NCI-H1417 (cell line): ENCODE results near the gene PGC.
"Not testable (repeated sequence)": the region's sequence is repeated elsewhere in the genome, so short reads cannot be mapped to it uniquely, and the experiment has no call there.

Source experiments
- DNase-seq, 3 experiments: peaks; one replicate each; lab custom pipeline; 2025; lab: John Stamatoyannopoulos, UW

Gene PGC

DNA sequence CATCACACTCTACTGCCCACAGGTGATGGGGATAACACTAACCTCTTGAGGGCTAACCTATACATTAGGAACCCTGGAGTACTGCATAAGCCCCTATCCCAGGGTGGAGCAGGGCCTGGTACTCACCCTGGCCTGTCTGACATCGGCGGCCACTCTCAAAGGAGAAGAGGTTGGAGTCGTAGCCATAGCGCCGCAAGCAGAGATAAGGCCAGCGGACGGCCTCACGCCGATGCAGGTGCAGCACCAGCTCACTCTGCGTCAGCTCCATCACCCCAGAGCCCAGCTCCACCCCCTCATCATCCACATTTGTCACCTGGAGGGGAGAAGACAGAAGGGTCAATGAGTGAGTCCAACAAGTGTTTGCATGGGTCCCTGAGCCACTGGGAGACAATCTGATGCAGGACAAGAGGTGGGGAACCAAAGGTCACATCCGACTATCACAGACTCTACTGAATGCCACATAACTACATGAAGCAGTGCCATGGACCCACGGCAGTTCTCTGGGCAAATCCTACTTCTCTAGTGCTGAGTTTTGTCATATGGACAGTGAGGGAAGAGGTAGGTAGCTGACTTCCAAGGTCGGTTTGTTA is 28.2 kb upstream of the PGC start:
- DNase-seq = no peak

DNA sequence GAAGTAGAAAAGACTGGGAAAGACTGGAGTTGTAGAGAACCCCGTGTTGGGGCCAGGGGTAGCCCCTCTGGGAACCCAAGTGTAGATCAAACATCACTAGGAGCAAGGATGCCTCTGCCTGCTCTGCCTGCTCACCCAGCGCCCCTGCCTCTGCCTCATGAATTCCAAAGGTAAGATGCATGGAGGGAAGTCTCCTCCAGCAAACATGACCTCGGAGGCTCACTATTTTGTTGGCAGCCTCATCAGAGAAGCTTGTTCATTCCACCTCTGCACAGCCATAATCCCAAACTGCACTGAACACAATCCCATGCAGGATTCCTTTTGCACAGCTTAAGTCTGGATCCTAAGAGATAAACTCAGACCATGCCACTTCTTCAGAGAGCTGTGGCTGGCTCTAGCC is 27.6 kb upstream of the PGC start:
- DNase-seq = no peak

DNA sequence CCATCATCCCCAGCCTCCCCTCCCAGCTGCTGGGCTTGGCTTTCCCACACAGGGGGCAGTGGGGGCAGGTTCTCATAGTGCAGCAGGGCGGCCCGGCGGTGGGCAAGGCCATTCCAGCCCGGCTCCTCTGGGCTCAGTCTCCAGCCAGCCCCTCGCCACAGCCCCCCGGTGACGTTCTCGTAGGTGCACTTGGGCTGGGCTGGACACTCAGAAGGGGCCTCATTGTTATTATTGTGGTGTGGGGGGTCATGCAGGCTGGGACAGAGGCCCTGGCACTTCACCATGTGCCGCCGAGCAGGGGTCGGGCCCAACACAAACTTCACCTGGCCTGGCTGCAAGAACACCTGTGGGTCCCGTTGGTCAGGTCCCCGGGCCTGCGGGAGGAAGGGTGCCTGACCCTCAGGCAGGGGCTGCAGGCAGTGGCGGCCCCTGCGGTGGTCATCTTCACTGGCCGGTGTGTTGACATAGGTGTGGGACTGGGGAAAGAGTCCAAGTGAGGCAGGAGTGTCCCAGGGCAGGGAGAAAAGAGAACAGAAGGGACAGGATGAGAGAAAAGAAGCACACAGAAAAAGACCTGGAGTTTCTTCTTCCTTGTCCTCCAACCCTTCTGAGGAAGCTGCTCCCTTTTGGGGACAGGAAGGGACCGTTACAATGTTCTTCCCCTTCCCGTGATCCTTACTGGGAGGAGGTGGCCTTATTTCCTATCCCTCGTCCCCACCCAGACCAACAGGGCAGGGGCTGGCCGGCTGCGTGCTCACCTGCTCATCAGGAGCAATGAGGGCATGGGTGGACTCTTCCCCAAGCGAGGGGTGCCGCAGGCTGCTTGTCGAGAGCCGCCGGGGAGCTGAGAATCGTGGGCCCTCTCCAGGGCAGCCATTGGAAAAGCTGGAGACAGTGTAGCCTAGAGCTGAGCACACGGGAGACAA is 24.1 kb upstream of the PGC start:
- no peak for DNase-seq

DNA sequence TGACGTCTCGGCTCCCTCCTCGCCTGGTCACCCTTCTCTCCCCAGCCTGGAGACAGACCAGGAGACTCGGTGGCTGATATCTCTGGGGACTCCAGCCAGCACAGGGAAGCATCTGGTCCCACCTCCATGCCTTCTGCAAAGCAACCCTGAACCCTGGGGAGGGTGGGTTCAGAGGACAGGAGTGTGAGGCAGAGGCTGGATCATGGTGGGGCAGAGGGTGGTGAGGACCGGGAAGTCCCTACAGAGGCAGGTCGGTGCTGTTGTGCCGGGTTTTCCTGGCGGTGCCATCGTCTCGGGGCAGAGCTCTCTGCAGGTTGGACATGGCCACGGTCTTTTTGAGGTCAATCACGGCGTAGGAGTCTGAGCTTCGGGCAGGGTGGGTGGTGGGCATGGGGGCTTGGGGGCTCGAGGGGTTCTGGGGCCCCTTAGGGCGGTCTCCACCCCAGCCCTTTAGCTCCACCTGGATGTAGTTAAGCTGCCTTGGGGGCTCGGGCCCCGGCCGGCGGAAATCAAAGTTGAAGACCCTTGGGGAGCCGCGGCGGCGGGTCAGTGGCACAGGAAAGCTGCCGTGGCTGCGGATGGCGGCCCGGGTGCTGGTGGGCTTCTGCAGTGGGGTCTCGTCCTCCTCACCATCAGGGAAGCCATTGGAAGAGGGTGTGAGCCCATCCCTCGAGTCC is 23.3 kb upstream of the PGC start:
- no peak for DNase-seq

DNA sequence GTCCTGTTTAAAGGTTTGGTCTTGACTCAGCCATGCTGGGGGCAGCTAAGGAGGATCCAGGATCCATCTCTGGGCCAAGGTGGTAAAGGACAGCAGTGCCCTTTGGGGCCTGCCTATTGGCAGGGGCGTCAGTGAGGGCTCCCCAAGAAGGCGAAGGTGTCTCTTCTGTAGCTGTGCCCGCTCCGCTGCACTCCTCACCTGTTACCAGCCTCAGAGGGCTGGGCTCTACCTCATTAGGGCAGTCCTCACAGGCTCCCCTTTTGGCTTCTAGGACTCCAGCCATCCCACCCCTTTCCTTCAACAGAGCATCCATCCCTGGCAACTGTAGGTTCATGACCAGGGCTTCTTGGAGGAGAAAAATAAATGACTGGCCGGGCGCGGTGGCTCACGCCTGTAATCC is 22.2 kb upstream of the PGC start:
- no peak for DNase-seq

DNA sequence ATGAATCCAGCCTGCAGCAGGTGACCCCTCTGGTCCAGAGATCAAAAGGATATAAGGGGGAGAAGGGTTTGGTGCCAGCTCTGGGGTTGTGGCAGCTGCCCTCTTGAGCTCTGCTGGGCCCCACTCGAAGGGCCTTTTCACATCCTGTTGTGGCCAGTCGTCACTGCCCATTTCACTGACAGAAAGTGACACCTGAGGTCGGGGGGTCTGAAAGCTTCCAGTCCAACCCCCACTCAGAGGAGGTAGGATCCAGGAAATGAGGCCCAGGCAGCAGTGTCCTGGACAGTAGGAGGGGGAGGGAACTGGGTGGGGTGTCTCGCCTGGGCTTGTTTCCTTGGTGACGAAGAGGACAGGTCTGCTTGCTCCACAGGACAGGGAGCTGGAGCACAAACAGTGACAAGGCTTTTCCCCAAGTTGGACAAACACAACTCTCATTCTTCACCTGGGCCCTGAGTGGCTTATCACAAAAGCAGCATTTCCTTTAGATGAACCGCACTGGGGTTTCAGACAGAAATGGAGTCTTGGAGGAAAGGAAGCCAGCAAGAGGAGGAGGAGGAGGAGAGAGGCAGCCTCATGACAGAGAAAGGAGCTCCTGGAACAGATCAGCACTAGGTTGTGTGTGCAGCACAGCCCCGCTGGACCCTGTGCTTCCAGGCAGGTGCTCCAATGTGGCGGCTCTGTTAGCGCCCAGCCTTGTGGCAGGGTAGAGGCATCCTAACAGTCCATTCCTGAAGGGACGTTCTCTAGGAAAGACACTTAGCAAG is 21.5 kb upstream of the PGC start:
- DNase-seq = peak in 2 of 3 experiments; percentile 8 to 14

DNA sequence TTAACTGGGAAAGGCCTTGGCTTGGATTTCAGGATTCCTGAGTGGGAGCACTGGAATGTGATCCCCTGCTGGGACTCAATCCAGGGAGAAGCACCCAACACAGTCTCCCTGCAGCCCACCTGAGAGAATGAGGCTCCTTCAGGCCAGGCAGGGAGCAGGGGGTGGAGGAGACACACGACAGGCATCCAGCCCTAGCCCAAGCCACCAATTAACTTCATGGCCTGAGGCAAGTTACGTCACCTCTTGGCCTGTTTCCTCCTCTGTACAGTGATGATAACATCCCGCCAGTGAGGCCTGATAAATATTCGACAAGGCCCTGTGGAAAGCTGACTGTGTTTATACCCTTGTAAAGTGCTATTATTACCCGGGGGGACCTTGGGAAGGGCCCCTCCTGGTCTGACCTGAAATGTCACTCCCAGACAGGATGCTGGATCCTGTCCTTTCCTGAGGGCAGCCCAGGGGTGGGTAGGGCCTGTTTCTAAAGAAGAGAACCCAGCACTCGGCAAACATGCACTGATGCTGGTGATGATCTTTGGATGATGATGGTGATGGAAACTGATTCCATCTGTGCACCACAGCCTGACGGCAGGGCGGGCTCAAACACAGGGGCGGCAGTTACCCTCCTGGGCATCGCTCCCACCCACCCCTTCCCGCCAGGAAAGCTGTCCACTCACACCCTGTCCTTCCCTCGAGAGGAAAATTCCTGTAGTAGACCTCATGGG is 20.1 kb upstream of the PGC start:
- peak in 2 of 3 experiments; percentile 65 to 90 for DNase-seq

DNA sequence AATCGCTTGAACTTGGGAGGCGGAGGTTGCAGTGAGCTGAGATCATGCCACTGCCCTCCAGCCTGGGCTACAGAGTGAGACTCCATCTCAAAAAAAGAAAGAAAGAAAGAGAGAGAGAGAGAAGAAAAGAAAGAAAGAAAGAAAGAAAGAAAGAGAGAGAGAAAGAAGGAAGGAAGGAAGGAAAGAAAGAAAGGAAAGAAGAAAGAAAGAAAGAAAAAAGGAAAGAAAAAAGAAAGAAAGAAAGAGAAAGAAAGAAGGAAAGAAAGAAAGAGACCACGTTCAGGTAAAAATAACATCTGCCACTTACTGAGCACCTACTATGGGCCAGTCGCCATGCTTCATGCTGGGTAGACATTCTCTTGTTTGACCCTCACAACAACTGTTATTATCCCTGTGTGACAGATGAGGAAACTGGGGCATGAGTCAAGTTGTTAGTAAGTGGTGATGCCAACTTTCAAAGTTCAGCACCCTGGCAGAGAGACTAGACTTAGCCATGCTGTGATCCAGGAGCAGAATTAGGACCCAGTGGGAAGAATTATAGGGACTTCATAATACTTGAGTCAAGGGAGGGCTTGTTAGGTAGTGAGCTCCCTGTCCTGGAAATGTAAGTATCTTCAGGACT is 19.0 kb upstream of the PGC start:
- not testable (repeated sequence) for DNase-seq

DNA sequence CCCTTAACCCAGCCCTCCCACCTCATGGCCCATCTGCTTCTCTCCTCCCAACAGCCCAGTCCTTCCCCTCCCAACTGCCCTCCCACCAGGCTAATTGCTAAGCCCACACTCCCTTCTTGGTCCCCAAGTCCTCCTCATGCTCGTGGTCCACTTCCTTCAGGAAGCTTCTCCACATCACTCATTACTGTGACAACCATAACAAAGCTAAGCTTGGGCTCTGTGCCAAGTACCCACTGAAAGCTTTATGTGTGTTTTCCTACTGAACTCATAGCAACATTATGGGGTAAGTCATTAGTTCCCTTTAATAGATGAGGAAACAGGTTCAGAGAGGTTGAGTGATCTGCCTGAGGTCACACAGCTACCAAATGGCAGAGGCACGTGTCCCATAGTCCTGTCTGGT is 16.3 kb upstream of the PGC start:
- DNase-seq = peak in 1 of 3 experiments; percentile 60

DNA sequence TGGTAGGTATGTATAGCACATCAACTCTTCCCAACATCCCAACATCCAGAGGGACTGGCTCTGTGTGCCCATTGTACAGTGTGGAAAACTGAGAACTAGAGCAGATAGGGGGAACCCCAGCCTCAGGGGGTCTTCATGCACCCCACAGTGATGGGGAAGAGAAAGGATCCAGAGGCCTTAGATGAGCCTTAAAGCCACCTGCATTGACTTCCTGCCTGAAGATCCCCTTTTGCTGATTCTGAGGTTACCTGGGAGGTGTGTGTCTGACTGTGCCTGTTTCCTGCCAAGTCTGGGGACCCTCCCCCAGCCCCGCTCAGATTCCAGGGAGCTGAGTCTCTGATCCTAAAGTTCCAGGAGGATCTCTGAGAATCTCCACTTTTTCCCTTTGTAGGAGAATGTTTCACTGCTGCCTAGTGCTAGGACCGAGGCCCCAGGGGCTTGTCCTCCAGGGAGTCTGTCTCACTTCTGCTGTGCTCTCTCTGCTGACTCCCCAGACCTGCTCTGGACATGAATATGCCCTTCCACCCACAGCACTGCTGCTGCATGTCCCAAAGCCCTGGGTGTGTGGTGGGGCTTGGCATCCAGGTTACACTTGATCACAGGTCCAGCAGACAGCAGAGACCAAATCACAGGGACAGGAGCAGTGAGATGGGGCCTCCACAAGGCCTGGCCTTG is 12.8 kb upstream of the PGC start:
- DNase-seq = no peak

DNA sequence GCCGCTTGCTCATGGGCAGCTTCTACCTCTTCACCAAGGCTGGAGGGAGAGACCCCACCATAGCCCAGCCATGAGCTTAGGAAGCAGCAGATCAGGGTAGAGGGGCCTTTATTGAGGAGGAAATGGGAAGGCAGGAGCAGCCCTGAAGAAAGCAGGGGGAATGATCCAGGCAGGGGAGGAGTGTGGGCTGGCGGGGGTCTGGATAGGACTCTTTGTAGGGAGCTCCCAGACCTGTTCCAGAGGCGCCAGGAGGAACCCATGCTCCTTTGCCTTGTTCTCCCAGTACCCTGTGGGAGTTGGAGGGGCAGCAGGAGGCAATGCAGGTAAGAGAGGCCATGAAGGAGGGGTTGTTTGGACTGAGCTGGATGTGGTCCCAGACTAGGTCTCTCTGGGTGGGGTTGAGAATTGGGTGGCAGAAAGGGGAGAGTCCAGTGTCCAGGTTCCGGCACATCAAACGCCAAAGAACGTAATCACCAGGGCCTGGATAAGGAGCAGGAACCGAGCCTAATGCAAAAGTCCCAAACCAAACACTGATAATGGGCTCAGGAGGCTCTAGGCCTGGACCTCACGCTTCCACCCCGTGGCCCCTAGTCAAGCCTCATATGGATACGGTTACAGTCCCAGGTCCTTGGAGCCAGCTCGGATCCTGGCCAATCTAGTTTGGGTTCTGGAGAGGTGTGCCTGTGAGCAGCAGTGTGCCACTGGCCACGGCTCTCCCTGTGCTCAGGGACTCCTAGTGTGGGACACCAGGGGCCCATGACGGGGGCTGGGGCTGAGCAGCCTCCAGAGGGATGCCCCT is 12.1 kb upstream of the PGC start:
- DNase-seq = no peak

DNA sequence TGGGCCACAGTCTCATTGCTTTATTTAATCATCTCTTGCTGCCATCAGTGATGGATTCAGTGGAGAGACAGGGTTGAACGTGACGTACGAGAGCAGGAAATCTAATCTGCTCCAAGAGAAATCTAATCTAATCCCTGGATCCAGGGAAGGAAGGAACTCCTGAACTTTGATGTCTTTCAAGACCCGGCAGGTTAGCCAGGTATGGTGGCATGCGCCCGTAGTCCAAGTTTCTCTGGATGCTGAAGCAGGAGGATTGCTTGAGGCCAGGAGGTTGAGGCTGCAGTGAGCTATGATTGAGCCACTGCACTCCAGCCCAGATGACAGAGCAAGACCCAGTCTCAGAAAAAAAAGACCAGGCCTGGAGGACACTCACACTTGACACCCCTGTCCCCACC is 11.4 kb upstream of the PGC start:
- no peak for DNase-seq

DNA sequence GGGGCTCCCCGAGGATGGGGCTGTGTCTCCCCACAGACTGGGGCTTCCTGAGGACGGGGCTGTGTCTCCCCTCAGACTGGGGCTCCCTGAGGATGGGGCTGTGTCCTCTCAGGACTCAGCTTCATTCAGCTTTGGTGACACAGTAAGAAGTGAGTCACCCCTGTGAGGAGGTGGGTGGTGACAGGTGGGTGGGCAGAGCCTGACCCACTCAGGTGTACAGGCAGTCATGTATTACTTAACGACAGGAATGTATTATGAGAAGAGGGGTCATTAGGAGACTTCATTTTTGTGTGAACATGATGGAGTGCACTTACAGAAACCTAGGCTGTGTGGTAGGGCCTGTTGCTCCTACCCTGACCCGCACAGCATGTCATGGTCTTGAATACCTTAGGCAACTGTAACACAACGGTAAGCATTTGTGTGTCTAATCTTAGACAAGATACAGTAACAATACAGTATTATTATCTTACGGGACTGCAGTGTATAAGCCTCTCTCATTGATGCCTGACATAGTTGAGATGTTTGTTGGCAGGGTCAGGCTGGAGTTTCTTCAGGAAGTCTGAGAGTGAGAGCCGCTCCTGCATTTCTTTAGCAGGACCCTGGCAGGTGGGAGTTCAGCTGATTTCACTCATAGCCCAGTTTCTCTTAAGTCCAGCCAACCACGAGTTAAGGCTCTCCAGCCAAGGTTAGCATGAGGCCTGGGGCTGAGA is 10.9 kb upstream of the PGC start:
- no peak for DNase-seq

DNA sequence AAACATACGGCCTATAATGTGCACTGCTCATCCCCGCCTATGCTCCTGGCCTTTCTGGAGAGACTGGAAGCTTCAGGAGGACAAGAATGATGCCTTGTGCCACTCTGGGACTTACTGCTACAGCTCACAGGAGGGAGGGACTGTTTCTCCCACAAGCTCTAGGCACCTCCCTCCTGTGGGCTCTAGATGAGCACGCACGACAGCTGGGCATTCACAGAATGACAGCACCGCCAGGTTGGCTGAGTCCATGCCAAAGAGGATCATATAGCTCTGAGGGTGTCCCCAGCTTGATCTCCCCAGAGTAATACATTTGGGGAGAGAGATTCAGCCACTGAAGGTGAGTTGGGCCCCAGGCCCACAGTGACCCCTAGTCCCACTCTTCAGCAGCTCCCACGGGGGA is 10.1 kb upstream of the PGC start:
- DNase-seq = no peak

DNA sequence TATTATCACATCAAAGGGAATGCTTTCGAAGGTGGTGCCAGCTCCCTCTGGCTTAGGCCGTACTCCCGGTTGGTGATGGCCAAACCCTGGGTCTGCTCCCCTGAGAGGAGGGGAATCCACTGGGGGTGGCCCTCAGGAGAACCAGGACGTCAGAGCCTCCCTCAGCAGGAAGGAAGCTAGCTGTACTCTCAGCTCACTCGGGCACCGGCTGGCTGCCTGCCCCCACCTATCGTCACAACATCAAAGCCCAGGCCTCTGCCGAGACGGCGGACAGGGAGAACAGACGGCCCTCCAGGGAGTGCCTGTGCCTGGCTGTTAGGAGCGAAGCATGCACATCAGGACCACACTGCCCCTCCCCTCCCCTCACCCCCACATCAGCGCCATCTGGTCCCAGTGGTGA is 9.2 kb upstream of the PGC start:
- DNase-seq = no peak

DNA sequence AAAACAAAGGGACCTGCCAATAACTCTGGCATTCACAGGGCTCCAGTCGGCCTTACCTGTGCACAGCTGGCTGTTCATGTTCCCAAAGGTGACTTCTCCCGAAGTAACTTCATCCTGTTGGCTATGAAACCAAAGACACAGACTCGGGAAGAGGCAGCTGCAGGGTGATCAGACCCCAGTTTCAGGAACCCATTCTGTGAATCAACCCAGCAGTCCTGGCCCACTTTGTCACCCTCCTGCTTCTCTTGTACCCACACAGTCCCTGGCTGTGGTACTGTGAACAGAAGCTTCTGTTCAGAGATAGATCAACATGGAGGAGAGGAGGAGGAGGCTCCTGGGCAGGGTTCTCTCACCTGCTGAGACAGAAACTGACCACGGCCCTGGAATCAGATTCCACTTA is 8.7 kb upstream of the PGC start:
- DNase-seq = no peak

DNA sequence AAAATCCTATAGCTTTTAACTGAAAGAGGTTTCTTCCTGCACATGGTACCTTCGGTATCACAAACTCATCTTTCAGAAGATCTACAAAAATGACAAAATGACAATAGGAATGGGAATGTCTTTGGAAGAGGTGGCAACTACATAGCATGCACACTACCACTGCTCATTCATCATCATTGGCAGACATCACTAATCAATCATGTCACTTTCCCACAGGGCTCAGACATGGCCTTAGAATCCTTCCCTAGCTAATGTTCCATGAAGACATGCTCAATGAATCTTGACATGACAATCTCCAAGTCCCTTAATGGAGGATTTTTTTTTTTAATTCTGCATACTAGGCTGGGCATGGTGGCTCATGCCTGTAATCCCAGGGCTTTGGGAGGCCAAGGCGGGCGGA is 3.2 kb upstream of the PGC start:
- DNase-seq = no peak

DNA sequence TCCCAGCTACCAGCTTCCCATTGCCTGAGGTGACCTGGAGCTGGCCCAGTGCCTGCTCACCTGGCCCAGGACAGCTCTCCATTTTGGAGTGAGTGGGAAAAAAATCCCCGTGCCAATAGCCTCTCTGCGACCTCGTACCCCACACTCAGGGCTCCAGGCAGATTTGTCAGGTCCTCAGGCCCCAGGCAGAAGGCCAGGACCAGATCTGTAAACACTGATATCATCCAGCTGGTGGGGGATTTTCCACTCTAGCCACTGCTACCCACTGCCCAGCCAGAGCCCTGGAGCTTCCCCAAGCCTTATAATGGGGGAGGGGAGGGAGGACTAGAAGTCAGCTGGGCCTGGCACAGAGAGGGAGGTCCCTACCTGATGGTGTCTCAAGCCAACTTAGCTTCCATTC is 1.3 kb upstream of the PGC start:
- DNase-seq = no peak

DNA sequence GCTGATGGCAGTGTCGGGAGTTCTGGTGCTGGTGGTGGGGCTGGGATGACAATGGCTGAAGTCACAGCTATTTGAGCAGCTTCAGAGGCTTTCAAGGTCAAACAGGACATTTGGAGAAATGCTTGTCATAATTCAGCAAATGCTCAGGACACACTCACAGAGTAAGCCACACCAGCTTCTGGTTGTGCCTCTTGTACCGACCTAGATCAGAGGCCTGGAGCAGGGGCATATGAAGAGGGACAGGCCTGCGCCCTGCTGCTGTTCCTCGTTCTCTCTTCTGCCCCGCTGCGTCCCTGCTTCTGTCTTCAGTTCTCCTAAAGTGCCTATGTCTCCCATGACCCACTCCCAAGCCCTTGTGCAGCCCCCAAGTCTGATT is 893 bp upstream of the PGC start:
- DNase-seq = no peak
